ENCODE measurements around the gene ENPP3.

The ENPP3 gene

GRCh38 chr6:131761060-131761761, 124.1 kb downstream of the ENPP3 start:
- Histone ChIP-seq H4K8ac (ENCODE audit: low read depth, low read length) (no peak overlapping the region), H3K18ac (ENCODE audit: low read length) (no peak overlapping the region), H3K27ac (replicated peaks; ENCODE audit: low read length) (no peak overlapping the region), H2AK5ac (ENCODE audit: low read depth, low read length) (no peak overlapping the region), H2AFZ (ENCODE audit: low read length) (no peak overlapping the region), H3K4me2 (ENCODE audit: insufficient read depth, low read length, poor library complexity, severe bottlenecking) (no peak overlapping the region), H3K9ac (ENCODE audit: low read depth, low read length, poor library complexity) (no peak overlapping the region), H3K14ac (ENCODE audit: low read length) (no peak overlapping the region), H2BK15ac (ENCODE audit: low read length) (no peak overlapping the region), H3K4me1 (ENCODE audit: control insufficient read depth in 2 of 2, insufficient read depth in 1 of 2, low read depth in 1 of 2, low read length in 2 of 2) (no peaks in the 10 kb centered on the region), H2BK12ac (ENCODE audit: low read length) (no peak overlapping the region), H3K27me3 (ENCODE audit: control insufficient read depth in 3 of 3, insufficient read depth in 3 of 3, low read depth in 1 of 3, low read length in 3 of 3) (no peaks in the 10 kb centered on the region), H2BK120ac (ENCODE audit: low read depth, low read length) (no peak overlapping the region), H3K79me1 (ENCODE audit: low read depth, low read length) (no peaks in the 10 kb centered on the region), H3K23ac (ENCODE audit: low read depth, low read length, poor library complexity) (no peak overlapping the region), H2BK5ac (ENCODE audit: low read length) (no peak overlapping the region), H3K36me3 (replicated peaks in 1 of 2; ENCODE audit: control insufficient read depth in 2 of 2, insufficient read depth in 2 of 2, low read length in 2 of 2) (no peaks in the 10 kb centered on the region), H4K91ac (ENCODE audit: low read depth, low read length, poor library complexity) (no peak overlapping the region), H3K4me3 (ENCODE audit: low read length in 2 of 2) (no peak overlapping the region), H3K9me3 (replicated peaks in 1 of 2; ENCODE audit: control insufficient read depth in 2 of 2, insufficient read depth in 1 of 2, low read depth in 1 of 2, low read length in 2 of 2) (no peaks in the 10 kb centered on the region), H3K4ac (ENCODE audit: low read length) (no peak overlapping the region)
- no peak for DNase-seq (ENCODE audit: low spot score)
- no CpG with 5 or more reads among the region's 6 CpGs for WGBS, 2 donors (ENCODE audit: extremely low coverage in 2 of 2, insufficient read length in 2 of 2, insufficient replicate concordance in 1 of 2)

- no peak overlapping the region for H3K14ac ChIP-seq (ENCODE audit: low read length)
- no peak overlapping the region for H3K23ac ChIP-seq (ENCODE audit: low read depth, low read length, poor library complexity)
- no peak overlapping the region for H3K27ac ChIP-seq (replicated peaks; ENCODE audit: low read length)
- H3K4ac ChIP-seq (ENCODE audit: low read length), result no peak overlapping the region
- H3K18ac ChIP-seq (ENCODE audit: low read length), result no peak overlapping the region
- no peak overlapping the region for H2BK120ac ChIP-seq (ENCODE audit: low read depth, low read length)
- no peaks in the 10 kb centered on the region for H3K79me1 ChIP-seq (ENCODE audit: low read depth, low read length)
- no peak overlapping the region for H2BK15ac ChIP-seq (ENCODE audit: low read length)
- no peak overlapping the region for H4K91ac ChIP-seq (ENCODE audit: low read depth, low read length, poor library complexity)
- WGBS, 2 donors (ENCODE audit: extremely low coverage in 2 of 2, insufficient read length in 2 of 2, insufficient replicate concordance in 1 of 2), result no CpG with 5 or more reads among the region's 1 CpG
- H3K4me2 ChIP-seq (ENCODE audit: insufficient read depth, low read length, poor library complexity, severe bottlenecking), result no peak overlapping the region
- no peak for DNase-seq (ENCODE audit: low spot score)
- no peak overlapping the region for H2AFZ ChIP-seq (ENCODE audit: low read length)
- no peaks in the 10 kb centered on the region for H3K9me3 ChIP-seq (replicated peaks in 1 of 2; ENCODE audit: control insufficient read depth in 2 of 2, insufficient read depth in 1 of 2, low read depth in 1 of 2, low read length in 2 of 2)
- H4K8ac ChIP-seq (ENCODE audit: low read depth, low read length), result no peak overlapping the region
- H3K36me3 ChIP-seq (replicated peaks in 1 of 2; ENCODE audit: control insufficient read depth in 2 of 2, insufficient read depth in 2 of 2, low read length in 2 of 2), result no peaks in the 10 kb centered on the region
- H2BK5ac ChIP-seq (ENCODE audit: low read length), result no peak overlapping the region
- no peak overlapping the region for H2BK12ac ChIP-seq (ENCODE audit: low read length)
- H3K9ac ChIP-seq (ENCODE audit: low read depth, low read length, poor library complexity), result no peak overlapping the region
- H3K4me1 ChIP-seq (ENCODE audit: control insufficient read depth in 2 of 2, insufficient read depth in 1 of 2, low read depth in 1 of 2, low read length in 2 of 2), result no peaks in the 10 kb centered on the region
- H3K4me3 ChIP-seq (ENCODE audit: low read length in 2 of 2), result no peak overlapping the region
- H3K27me3 ChIP-seq (ENCODE audit: control insufficient read depth in 3 of 3, insufficient read depth in 3 of 3, low read depth in 1 of 3, low read length in 3 of 3), result no peaks in the 10 kb centered on the region
- no peak overlapping the region for H2AK5ac ChIP-seq (ENCODE audit: low read depth, low read length)
Measured at GRCh38 chr6:131761762-131762067, 124.6 kb downstream of the ENPP3 start.

- Histone ChIP-seq H3K4ac (ENCODE audit: low read length) (no peak overlapping the region), H3K9me3 (replicated peaks in 1 of 2; ENCODE audit: control insufficient read depth in 2 of 2, insufficient read depth in 1 of 2, low read depth in 1 of 2, low read length in 2 of 2) (no peaks in the 10 kb centered on the region), H2BK15ac (ENCODE audit: low read length) (no peak overlapping the region), H3K23ac (ENCODE audit: low read depth, low read length, poor library complexity) (no peak overlapping the region), H3K14ac (ENCODE audit: low read length) (no peak overlapping the region), H4K91ac (ENCODE audit: low read depth, low read length, poor library complexity) (no peak overlapping the region), H3K4me2 (ENCODE audit: insufficient read depth, low read length, poor library complexity, severe bottlenecking) (no peak overlapping the region), H3K4me3 (ENCODE audit: low read length in 2 of 2) (no peak overlapping the region), H2AFZ (ENCODE audit: low read length) (no peak overlapping the region), H3K9ac (ENCODE audit: low read depth, low read length, poor library complexity) (no peak overlapping the region), H3K27ac (replicated peaks; ENCODE audit: low read length) (no peak overlapping the region), H3K18ac (ENCODE audit: low read length) (no peak overlapping the region), H3K79me1 (ENCODE audit: low read depth, low read length) (no peaks in the 10 kb centered on the region), H4K8ac (ENCODE audit: low read depth, low read length) (no peak overlapping the region), H3K36me3 (replicated peaks in 1 of 2; ENCODE audit: control insufficient read depth in 2 of 2, insufficient read depth in 2 of 2, low read length in 2 of 2) (no peaks in the 10 kb centered on the region), H2BK12ac (ENCODE audit: low read length) (no peak overlapping the region), H2BK5ac (ENCODE audit: low read length) (no peak overlapping the region), H2BK120ac (ENCODE audit: low read depth, low read length) (no peak overlapping the region), H2AK5ac (ENCODE audit: low read depth, low read length) (no peak overlapping the region), H3K4me1 (ENCODE audit: control insufficient read depth in 2 of 2, insufficient read depth in 1 of 2, low read depth in 1 of 2, low read length in 2 of 2) (no peaks in the 10 kb centered on the region), H3K27me3 (ENCODE audit: control insufficient read depth in 3 of 3, insufficient read depth in 3 of 3, low read depth in 1 of 3, low read length in 3 of 3) (peaks cover 0 to 2% (median 0%) of the 10 kb centered on the region in 3 experiments)
- no CpG with 5 or more reads among the region's 2 CpGs for WGBS, 2 donors (ENCODE audit: extremely low coverage in 2 of 2, insufficient read length in 2 of 2, insufficient replicate concordance in 1 of 2)
- DNase-seq (ENCODE audit: low spot score), result no peak
Measured at GRCh38 chr6:131762984-131763383, 125.9 kb downstream of the ENPP3 start.

GRCh38 chr6:131763749-131764148, 126.6 kb downstream of the ENPP3 start:
- whole genome bisulfite sequencing, 2 donors (ENCODE audit: extremely low coverage in 2 of 2, insufficient read length in 2 of 2, insufficient replicate concordance in 1 of 2), result no CpG with 5 or more reads among the region's 1 CpG
- H3K27ac ChIP-seq (replicated peaks; ENCODE audit: low read length), result no peak overlapping the region

More at GRCh38 chr6:131763749-131764148, 126.6 kb downstream of the ENPP3 start:
- H2BK120ac ChIP-seq (ENCODE audit: low read depth, low read length), result no peak overlapping the region
- H3K23ac ChIP-seq (ENCODE audit: low read depth, low read length, poor library complexity), result no peak overlapping the region
- H3K4me1 ChIP-seq (ENCODE audit: control insufficient read depth in 2 of 2, insufficient read depth in 1 of 2, low read depth in 1 of 2, low read length in 2 of 2), result no peaks in the 10 kb centered on the region
- no peak for DNase-seq (ENCODE audit: low spot score)
- H3K18ac ChIP-seq (ENCODE audit: low read length), result no peak overlapping the region
- H4K8ac ChIP-seq (ENCODE audit: low read depth, low read length), result no peak overlapping the region
- no peaks in the 10 kb centered on the region for H3K79me1 ChIP-seq (ENCODE audit: low read depth, low read length)
- no peak overlapping the region for H2BK5ac ChIP-seq (ENCODE audit: low read length)
- H3K4me3 ChIP-seq (ENCODE audit: low read length in 2 of 2), result no peak overlapping the region
- H3K4ac ChIP-seq (ENCODE audit: low read length), result no peak overlapping the region
- H3K27me3 ChIP-seq (ENCODE audit: control insufficient read depth in 3 of 3, insufficient read depth in 3 of 3, low read depth in 1 of 3, low read length in 3 of 3), result peaks cover 0 to 2% (median 0%) of the 10 kb centered on the region in 3 experiments
- no peak overlapping the region for H2BK12ac ChIP-seq (ENCODE audit: low read length)
- no peaks in the 10 kb centered on the region for H3K9me3 ChIP-seq (replicated peaks in 1 of 2; ENCODE audit: control insufficient read depth in 2 of 2, insufficient read depth in 1 of 2, low read depth in 1 of 2, low read length in 2 of 2)
- H3K4me2 ChIP-seq (ENCODE audit: insufficient read depth, low read length, poor library complexity, severe bottlenecking), result no peak overlapping the region
- H2AK5ac ChIP-seq (ENCODE audit: low read depth, low read length), result no peak overlapping the region
- no peak overlapping the region for H4K91ac ChIP-seq (ENCODE audit: low read depth, low read length, poor library complexity)
- H3K36me3 ChIP-seq (replicated peaks in 1 of 2; ENCODE audit: control insufficient read depth in 2 of 2, insufficient read depth in 2 of 2, low read length in 2 of 2), result no peaks in the 10 kb centered on the region
- H3K9ac ChIP-seq (ENCODE audit: low read depth, low read length, poor library complexity), result no peak overlapping the region
- no peak overlapping the region for H3K14ac ChIP-seq (ENCODE audit: low read length)
- no peak overlapping the region for H2AFZ ChIP-seq (ENCODE audit: low read length)
- H2BK15ac ChIP-seq (ENCODE audit: low read length), result no peak overlapping the region

All from neuronal stem cell (in vitro differentiated cells).